Measurements from ENCODE around the gene DENND4B. TPM values are rescaled to one million over a fixed set of nuclear protein-coding genes. Genes with fewer than 3 reads are reported as not detected.
A peak's percentile ranks its signal among the peaks of the same experiment; 100 is the strongest.

The DENND4B gene
- total and polyA plus RNA-seq, 9 of the 15 experiments (the other 6 are each of a cell fraction or from before 2014, with no cell fraction given): 9.5 to 80.5 (median 23.1) TPM

DNA sequence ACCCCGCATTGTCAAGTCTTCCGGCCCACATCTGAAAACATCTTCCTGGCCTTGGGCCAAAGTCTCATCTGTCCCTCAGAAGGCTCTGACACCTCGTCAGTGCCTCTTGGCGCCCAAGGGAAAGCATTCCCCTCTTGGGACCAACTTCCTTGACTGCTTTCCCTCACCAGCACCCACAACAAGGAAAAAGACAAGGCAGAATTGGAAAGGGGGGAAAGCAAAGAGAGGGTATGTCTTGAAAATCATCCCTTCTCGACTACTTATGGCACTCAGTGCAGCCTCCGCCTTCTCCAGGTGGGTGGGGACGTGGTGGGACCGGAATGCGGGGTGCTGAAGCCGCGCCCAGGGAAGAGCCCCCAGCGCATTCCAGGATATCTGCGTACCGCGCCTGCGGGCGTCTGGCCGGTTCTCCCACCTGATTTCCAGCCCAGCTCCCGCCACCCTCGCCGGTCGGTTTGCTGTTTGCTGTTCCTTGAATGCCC is 17.4 kb upstream of the DENND4B start (continued):
- TF ChIP-seq, protein P1, sequence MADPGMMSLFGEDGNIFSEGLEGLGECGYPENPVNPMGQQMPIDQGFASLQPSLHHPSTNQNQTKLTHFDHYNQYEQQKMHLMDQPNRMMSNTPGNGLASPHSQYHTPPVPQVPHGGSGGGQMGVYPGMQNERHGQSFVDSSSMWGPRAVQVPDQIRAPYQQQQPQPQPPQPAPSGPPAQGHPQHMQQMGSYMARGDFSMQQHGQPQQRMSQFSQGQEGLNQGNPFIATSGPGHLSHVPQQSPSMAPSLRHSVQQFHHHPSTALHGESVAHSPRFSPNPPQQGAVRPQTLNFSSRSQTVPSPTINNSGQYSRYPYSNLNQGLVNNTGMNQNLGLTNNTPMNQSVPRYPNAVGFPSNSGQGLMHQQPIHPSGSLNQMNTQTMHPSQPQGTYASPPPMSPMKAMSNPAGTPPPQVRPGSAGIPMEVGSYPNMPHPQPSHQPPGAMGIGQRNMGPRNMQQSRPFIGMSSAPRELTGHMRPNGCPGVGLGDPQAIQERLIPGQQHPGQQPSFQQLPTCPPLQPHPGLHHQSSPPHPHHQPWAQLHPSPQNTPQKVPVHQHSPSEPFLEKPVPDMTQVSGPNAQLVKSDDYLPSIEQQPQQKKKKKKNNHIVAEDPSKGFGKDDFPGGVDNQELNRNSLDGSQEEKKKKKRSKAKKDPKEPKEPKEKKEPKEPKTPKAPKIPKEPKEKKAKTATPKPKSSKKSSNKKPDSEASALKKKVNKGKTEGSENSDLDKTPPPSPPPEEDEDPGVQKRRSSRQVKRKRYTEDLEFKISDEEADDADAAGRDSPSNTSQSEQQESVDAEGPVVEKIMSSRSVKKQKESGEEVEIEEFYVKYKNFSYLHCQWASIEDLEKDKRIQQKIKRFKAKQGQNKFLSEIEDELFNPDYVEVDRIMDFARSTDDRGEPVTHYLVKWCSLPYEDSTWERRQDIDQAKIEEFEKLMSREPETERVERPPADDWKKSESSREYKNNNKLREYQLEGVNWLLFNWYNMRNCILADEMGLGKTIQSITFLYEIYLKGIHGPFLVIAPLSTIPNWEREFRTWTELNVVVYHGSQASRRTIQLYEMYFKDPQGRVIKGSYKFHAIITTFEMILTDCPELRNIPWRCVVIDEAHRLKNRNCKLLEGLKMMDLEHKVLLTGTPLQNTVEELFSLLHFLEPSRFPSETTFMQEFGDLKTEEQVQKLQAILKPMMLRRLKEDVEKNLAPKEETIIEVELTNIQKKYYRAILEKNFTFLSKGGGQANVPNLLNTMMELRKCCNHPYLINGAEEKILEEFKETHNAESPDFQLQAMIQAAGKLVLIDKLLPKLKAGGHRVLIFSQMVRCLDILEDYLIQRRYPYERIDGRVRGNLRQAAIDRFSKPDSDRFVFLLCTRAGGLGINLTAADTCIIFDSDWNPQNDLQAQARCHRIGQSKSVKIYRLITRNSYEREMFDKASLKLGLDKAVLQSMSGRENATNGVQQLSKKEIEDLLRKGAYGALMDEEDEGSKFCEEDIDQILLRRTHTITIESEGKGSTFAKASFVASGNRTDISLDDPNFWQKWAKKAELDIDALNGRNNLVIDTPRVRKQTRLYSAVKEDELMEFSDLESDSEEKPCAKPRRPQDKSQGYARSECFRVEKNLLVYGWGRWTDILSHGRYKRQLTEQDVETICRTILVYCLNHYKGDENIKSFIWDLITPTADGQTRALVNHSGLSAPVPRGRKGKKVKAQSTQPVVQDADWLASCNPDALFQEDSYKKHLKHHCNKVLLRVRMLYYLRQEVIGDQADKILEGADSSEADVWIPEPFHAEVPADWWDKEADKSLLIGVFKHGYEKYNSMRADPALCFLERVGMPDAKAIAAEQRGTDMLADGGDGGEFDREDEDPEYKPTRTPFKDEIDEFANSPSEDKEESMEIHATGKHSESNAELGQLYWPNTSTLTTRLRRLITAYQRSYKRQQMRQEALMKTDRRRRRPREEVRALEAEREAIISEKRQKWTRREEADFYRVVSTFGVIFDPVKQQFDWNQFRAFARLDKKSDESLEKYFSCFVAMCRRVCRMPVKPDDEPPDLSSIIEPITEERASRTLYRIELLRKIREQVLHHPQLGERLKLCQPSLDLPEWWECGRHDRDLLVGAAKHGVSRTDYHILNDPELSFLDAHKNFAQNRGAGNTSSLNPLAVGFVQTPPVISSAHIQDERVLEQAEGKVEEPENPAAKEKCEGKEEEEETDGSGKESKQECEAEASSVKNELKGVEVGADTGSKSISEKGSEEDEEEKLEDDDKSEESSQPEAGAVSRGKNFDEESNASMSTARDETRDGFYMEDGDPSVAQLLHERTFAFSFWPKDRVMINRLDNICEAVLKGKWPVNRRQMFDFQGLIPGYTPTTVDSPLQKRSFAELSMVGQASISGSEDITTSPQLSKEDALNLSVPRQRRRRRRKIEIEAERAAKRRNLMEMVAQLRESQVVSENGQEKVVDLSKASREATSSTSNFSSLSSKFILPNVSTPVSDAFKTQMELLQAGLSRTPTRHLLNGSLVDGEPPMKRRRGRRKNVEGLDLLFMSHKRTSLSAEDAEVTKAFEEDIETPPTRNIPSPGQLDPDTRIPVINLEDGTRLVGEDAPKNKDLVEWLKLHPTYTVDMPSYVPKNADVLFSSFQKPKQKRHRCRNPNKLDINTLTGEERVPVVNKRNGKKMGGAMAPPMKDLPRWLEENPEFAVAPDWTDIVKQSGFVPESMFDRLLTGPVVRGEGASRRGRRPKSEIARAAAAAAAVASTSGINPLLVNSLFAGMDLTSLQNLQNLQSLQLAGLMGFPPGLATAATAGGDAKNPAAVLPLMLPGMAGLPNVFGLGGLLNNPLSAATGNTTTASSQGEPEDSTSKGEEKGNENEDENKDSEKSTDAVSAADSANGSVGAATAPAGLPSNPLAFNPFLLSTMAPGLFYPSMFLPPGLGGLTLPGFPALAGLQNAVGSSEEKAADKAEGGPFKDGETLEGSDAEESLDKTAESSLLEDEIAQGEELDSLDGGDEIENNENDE (IDR thresholded peaks at IDR 0.05; ENCODE audit: low read depth, low read length): no peak
- TF ChIP-seq CBX3 (IDR thresholded peaks at IDR 0.05; ENCODE audit: borderline replicate concordance in 1 of 2, low read length in 2 of 2) (peak in 1 of 2 experiments; percentile 18; a peak in 1 of 3 replicates), ETS2 (tag; IDR thresholded peaks at IDR 0.05; ENCODE audit: borderline replicate concordance, poor library complexity, severe bottlenecking) (no peak), POLR2AphosphoS2 (IDR thresholded peaks at IDR 0.05; ENCODE audit: low read length) (no peak), THRAP3 (IDR thresholded peaks at IDR 0.05; ENCODE audit: borderline replicate concordance) (no peak), NFIX (CRISPR knock-in tag; IDR thresholded peaks at IDR 0.05; ENCODE audit: low read depth) (peak; percentile 56; the same call in 1 of the 2 replicates), ZKSCAN8 (CRISPR knock-in tag; IDR thresholded peaks at IDR 0.05) (no peak), ZC3H4 (CRISPR knock-in tag; IDR thresholded peaks at IDR 0.05; ENCODE audit: borderline replicate concordance) (no peak), POLR3G (IDR thresholded peaks at IDR 0.05; ENCODE audit: extremely low read depth, insufficient read length, insufficient replicate concordance) (no peak), ZFP30 (CRISPR knock-in tag; IDR thresholded peaks at IDR 0.05; ENCODE audit: borderline replicate concordance) (no peak), PURB (CRISPR knock-in tag; IDR thresholded peaks at IDR 0.05; ENCODE audit: low read depth) (no peak), KLF1 (tag; IDR thresholded peaks at IDR 0.05) (no peak), NFIC (IDR thresholded peaks at IDR 0.05) (peak; percentile 99)
- TF ChIP-seq, protein P2, sequence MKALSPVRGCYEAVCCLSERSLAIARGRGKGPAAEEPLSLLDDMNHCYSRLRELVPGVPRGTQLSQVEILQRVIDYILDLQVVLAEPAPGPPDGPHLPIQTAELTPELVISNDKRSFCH (CRISPR knock-in tag; IDR thresholded peaks at IDR 0.05): no peak
- TF ChIP-seq, protein P2 (tag; IDR thresholded peaks at IDR 0.05): no peak
- TF ChIP-seq, protein P3, sequence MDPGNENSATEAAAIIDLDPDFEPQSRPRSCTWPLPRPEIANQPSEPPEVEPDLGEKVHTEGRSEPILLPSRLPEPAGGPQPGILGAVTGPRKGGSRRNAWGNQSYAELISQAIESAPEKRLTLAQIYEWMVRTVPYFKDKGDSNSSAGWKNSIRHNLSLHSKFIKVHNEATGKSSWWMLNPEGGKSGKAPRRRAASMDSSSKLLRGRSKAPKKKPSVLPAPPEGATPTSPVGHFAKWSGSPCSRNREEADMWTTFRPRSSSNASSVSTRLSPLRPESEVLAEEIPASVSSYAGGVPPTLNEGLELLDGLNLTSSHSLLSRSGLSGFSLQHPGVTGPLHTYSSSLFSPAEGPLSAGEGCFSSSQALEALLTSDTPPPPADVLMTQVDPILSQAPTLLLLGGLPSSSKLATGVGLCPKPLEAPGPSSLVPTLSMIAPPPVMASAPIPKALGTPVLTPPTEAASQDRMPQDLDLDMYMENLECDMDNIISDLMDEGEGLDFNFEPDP (CRISPR knock-in tag; IDR thresholded peaks at IDR 0.05): no peak

Data from K562 (cell line).